ENCODE data around the gene HGF.
"Not testable (repeated sequence)": the region's sequence is repeated elsewhere in the genome, so short reads cannot be mapped to it uniquely, and the experiment has no call there.

HGF gene

GRCh38 chr7:81743201-81743600, 26.6 kb downstream of the HGF start:
- no peak for TF ChIP-seq CTCF (IDR thresholded peaks at IDR 0.05; ENCODE audit: extremely low read depth, missing control alignments)

GRCh38 chr7:81740403-81740802, 29.4 kb downstream of the HGF start:
- TF ChIP-seq CTCF (IDR thresholded peaks at IDR 0.05; ENCODE audit: extremely low read depth, missing control alignments), result no peak
- DNase-seq (ENCODE audit: low spot score), result no peak

More at GRCh38 chr7:81743201-81743600, 26.6 kb downstream of the HGF start:
- DNase-seq (ENCODE audit: low spot score), result no peak

GRCh38 chr7:81736091-81736490, 33.8 kb downstream of the HGF start:
- TF ChIP-seq CTCF (IDR thresholded peaks at IDR 0.05; ENCODE audit: extremely low read depth, missing control alignments), result no peak
- no peak for DNase-seq (ENCODE audit: low spot score)

GRCh38 chr7:81725812-81726127, 44.1 kb downstream of the HGF start:
- TF ChIP-seq CTCF (IDR thresholded peaks at IDR 0.05; ENCODE audit: extremely low read depth, missing control alignments), result no peak
- DNase-seq (ENCODE audit: low spot score), result no peak

- no peak for TF ChIP-seq CTCF (IDR thresholded peaks at IDR 0.05; ENCODE audit: extremely low read depth, missing control alignments)
- no peak for DNase-seq (ENCODE audit: low spot score)
Measured at GRCh38 chr7:81725003-81725811, 44.6 kb downstream of the HGF start.

GRCh38 chr7:81722250-81722649, 47.6 kb downstream of the HGF start:
- DNase-seq (ENCODE audit: low spot score), result not testable (repeated sequence)

- no peak for DNase-seq (ENCODE audit: low spot score)
- no peak for TF ChIP-seq CTCF (IDR thresholded peaks at IDR 0.05; ENCODE audit: extremely low read depth, missing control alignments)
Measured at GRCh38 chr7:81721437-81721836, 48.4 kb downstream of the HGF start.

- no peak for DNase-seq (ENCODE audit: low spot score)
- no peak for TF ChIP-seq CTCF (IDR thresholded peaks at IDR 0.05; ENCODE audit: extremely low read depth, missing control alignments)
Measured at GRCh38 chr7:81719865-81720264, 50.0 kb downstream of the HGF start.

All from GM20000 (cell line).